ENCODE measurements around the gene PDK2.

PDK2 gene

GRCh38 chr17:50094753-50095619 is at the start of gene PDK2:
Gene PDK2 (plus strand): TSS chr17:50095351. CDS start chr17:50095436, 85 bp downstream.
- DNase-seq (ENCODE audit: low read depth) = peak; percentile 98

GRCh38 chr17:50046179-50046578 is 49.0 kb upstream of the PDK2 start:
- DNase-seq (ENCODE audit: low read depth) = no peak

GRCh38 chr17:50046667-50047066 is 48.5 kb upstream of the PDK2 start:
- no peak for DNase-seq (ENCODE audit: low read depth)

- peak; percentile 62 for DNase-seq (ENCODE audit: low read depth)
These were observed 48.1 kb upstream of the PDK2 start for GRCh38 chr17:50047083-50047482.

- peak; percentile 99 for DNase-seq (ENCODE audit: low read depth)
These were observed 47.5 kb upstream of the PDK2 start for GRCh38 chr17:50047488-50048126.

- peak; percentile 48 for DNase-seq (ENCODE audit: low read depth)
These were observed 46.9 kb upstream of the PDK2 start for GRCh38 chr17:50048146-50048720.

GRCh38 chr17:50048988-50049387 is 46.2 kb upstream of the PDK2 start:
- no peak for DNase-seq (ENCODE audit: low read depth)

- no peak for DNase-seq (ENCODE audit: low read depth)
These were observed 45.5 kb upstream of the PDK2 start for GRCh38 chr17:50049636-50050035.

GRCh38 chr17:50050431-50051032 is 44.6 kb upstream of the PDK2 start:
- DNase-seq (ENCODE audit: low read depth) = no peak

GRCh38 chr17:50051082-50051576 is 44.0 kb upstream of the PDK2 start:
- DNase-seq (ENCODE audit: low read depth) = peak; percentile 99

GRCh38 chr17:50051606-50052005 is 43.5 kb upstream of the PDK2 start:
- DNase-seq (ENCODE audit: low read depth) = peak; percentile 69

- no peak for DNase-seq (ENCODE audit: low read depth)
These were observed 42.8 kb upstream of the PDK2 start for GRCh38 chr17:50052241-50052796.

- DNase-seq (ENCODE audit: low read depth) = no peak
These were observed 42.1 kb upstream of the PDK2 start for GRCh38 chr17:50052822-50053653.

- DNase-seq (ENCODE audit: low read depth) = no peak
These were observed 41.5 kb upstream of the PDK2 start for GRCh38 chr17:50053654-50053960.

- DNase-seq (ENCODE audit: low read depth) = peak; percentile 53
These were observed 40.1 kb upstream of the PDK2 start for GRCh38 chr17:50055055-50055425.

- DNase-seq (ENCODE audit: low read depth) = peak; percentile 96
These were observed 39.5 kb upstream of the PDK2 start, which contains the start of gene ITGA3 for GRCh38 chr17:50055426-50056216. Gene ITGA3 (plus strand): TSS chr17:50056110. CDS start chr17:50056440, 330 bp downstream.

- DNase-seq (ENCODE audit: low read depth) = peak; percentile 79
These were observed 38.8 kb upstream of the PDK2 start for GRCh38 chr17:50056217-50056960.

GRCh38 chr17:50056961-50057330 is 38.2 kb upstream of the PDK2 start:
- DNase-seq (ENCODE audit: low read depth) = peak; percentile 76

GRCh38 chr17:50057521-50057991 is 37.6 kb upstream of the PDK2 start:
- no peak for DNase-seq (ENCODE audit: low read depth)

All from ELR (cell line).